HepG2 (cell line): ENCODE results near the gene SUPT20HL1. TPM values are rescaled to one million over a fixed set of nuclear protein-coding genes. Genes with fewer than 3 reads are reported as not detected.

Source experiments
- AHDC1 ChIP-seq: sonication (generic); formaldehyde crosslinking; IDR thresholded peaks from 2 replicates; pipeline ENCODE4 v1.5.1; 2020; ENCODE audit warnings: mild to moderate bottlenecking, missing genetic modification reagents, borderline replicate concordance
- ZNF276 ChIP-seq: sonication (generic); formaldehyde crosslinking; IDR thresholded peaks from 2 replicates; pipeline ENCODE4 v1.4.0; 2020; ENCODE audit warnings: mild to moderate bottlenecking, low read depth, missing genetic modification reagents
- polyA plus RNA-seq, 8 experiments: library from polyadenylated mRNA; depleted of rRNA in 3 of 8; stranded (reverse) in 7 of 8; unstranded in 1 of 8; fragments of >200 nt; fragmentation: Illumina TruSeq in 4 of 8; extraction: Trizol in 4 of 8; gene quantifications; 2 replicates each; pipeline versions ENCODE4 v1.2.1 to v1.2.3, GENCODE V29; 2011 to 2016; ENCODE audit warnings: low read depth in 4 of 8, missing spikeins in 1 of 8, mixed read lengths in 1 of 8; ENCODE audit not compliant: insufficient read depth in 1 of 8
- total RNA-seq, 5 experiments: library from RNA; depleted of rRNA; stranded (reverse); fragments of >200 nt; fragmentation: Illumina TruSeq; extraction: Trizol; gene quantifications; 2 replicates each; pipeline ENCODE4 v1.2.3, GENCODE V29; 2016; ENCODE audit warnings: low read depth in 1 of 5
- TF ChIP-seq, protein P1 (sequence below): sonication (generic); formaldehyde crosslinking; IDR thresholded peaks from 2 replicates; pipeline ENCODE4 v1.5.1; 2020; ENCODE audit warnings: mild to moderate bottlenecking, missing genetic modification reagents

Gene SUPT20HL1
- total and polyA plus RNA-seq, 2 of the 13 experiments (the other 11 are each of a cell fraction or from before 2014, with no cell fraction given): not detected

DNA sequence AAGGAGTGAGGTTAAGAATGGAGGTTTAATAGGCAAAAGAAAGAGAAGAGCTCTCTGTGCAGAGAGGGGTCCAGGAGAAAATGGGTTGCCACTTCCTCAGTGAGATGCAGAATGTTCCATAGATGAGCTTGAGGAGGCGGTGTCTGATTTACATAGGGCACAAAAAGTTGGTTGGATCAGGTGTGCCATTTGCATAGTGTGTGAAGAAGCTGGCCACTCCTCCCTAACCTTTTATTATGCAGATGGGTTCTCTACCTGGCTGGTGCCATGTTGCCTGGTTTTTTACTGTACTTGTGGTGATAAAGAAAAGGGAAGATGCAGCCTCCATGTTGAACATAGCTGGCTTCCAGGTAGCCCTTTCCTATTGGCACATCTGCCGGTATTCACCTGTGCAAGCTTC lies 27.3 kb downstream of the SUPT20HL1 start (continued):
- TF ChIP-seq AHDC1 (CRISPR knock-in tag): no peak
- no peak for TF ChIP-seq ZNF276 (CRISPR knock-in tag)
- TF ChIP-seq, protein P1, sequence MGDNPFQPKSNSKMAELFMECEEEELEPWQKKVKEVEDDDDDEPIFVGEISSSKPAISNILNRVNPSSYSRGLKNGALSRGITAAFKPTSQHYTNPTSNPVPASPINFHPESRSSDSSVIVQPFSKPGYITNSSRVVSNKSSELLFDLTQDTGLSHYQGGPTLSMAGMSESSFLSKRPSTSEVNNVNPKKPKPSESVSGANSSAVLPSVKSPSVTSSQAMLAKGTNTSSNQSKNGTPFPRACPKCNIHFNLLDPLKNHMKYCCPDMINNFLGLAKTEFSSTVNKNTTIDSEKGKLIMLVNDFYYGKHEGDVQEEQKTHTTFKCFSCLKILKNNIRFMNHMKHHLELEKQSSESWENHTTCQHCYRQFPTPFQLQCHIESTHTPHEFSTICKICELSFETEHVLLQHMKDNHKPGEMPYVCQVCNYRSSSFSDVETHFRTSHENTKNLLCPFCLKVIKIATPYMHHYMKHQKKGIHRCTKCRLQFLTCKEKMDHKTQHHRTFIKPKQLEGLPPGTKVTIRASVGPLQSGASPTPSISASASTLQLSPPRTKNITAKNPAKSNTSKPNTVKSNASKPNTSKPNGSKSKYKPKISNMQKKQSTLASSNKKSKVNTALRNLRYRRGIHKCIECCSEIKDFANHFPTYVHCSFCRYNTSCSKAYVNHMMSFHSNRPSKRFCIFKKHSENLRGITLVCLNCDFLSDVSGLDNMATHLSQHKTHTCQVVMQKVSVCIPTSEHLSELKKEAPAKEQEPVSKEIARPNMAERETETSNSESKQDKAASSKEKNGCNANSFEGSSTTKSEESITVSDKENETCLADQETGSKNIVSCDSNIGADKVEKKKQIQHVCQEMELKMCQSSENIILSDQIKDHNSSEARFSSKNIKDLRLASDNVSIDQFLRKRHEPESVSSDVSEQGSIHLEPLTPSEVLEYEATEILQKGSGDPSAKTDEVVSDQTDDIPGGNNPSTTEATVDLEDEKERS (CRISPR knock-in tag): no peak
